ENCODE results near the gene NARS2. TPM values are rescaled to one million over a fixed set of nuclear protein-coding genes. Genes with fewer than 3 reads are reported as not detected.
A peak's percentile ranks its signal among the peaks of the same experiment; 100 is the strongest.

The NARS2 gene
- total RNA-seq, 2 experiments from 2014 or later = 12.8 to 14.5 TPM

GRCh38 chr11:78427615-78428265 is 146.9 kb downstream of the NARS2 start:
- Mint-ChIP-seq H3K36me3 (peaks cover 5% of the 10 kb centered on the region), H3K4me1 (peaks cover 16% of the 10 kb centered on the region), H3K27ac (no peak overlapping the region), H3K4me3 (no peak overlapping the region), H3K9me3 (no peaks in the 10 kb centered on the region), H3K27me3 (no peaks in the 10 kb centered on the region)
- ATAC-seq (ENCODE audit: low read depth) (no peak), DNase-seq (no peak)
- POLR2A ChIA-PET = no interaction called here

DNA sequence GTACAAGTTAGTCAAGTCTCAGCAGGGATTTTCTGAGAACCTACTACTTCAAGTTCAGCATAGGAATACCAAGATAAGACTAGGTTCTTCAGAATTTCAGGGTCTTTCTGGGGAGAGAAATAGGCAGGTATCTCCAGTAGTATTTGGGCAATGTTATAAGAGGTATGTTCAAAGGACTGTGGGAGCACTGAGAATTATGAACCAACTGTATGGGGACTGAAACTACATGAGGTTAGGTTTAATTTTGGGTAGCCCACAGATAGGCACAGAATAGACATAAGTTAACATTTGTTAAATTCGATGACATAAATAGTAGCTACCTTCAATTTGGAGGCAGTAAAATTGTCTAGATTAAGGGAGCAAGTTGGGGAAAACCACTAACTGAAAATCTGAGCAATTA is 147.8 kb downstream of the NARS2 start:
- DNase-seq (no peak), ATAC-seq (ENCODE audit: low read depth) (no peak)
- Mint-ChIP-seq H3K36me3 (peaks cover 5% of the 10 kb centered on the region), H3K4me3 (no peak overlapping the region), H3K27me3 (no peaks in the 10 kb centered on the region), H3K4me1 (peaks cover 16% of the 10 kb centered on the region), H3K9me3 (no peaks in the 10 kb centered on the region), H3K27ac (no peak overlapping the region)
- POLR2A ChIA-PET = interaction anchor here (0.9 kb wide), 1 partner anchor 9 kb away, joined by 3 read pairs; no protein-coding TSS in a partner anchor

- Mint-ChIP-seq H3K27me3 (no peaks in the 10 kb centered on the region), H3K4me1 (peaks cover 23% of the 10 kb centered on the region), H3K27ac (no peak overlapping the region), H3K4me3 (no peak overlapping the region), H3K36me3 (peaks cover 5% of the 10 kb centered on the region), H3K9me3 (no peaks in the 10 kb centered on the region)
- ATAC-seq (ENCODE audit: low read depth) (no peak), DNase-seq (no peak)
- POLR2A ChIA-PET = interaction anchor here (1.2 kb wide), 1 partner anchor 198 kb away, joined by 5 read pairs; no protein-coding TSS in a partner anchor
Observed at GRCh38 chr11:78425399-78426070, 149.1 kb downstream of the NARS2 start.

DNA sequence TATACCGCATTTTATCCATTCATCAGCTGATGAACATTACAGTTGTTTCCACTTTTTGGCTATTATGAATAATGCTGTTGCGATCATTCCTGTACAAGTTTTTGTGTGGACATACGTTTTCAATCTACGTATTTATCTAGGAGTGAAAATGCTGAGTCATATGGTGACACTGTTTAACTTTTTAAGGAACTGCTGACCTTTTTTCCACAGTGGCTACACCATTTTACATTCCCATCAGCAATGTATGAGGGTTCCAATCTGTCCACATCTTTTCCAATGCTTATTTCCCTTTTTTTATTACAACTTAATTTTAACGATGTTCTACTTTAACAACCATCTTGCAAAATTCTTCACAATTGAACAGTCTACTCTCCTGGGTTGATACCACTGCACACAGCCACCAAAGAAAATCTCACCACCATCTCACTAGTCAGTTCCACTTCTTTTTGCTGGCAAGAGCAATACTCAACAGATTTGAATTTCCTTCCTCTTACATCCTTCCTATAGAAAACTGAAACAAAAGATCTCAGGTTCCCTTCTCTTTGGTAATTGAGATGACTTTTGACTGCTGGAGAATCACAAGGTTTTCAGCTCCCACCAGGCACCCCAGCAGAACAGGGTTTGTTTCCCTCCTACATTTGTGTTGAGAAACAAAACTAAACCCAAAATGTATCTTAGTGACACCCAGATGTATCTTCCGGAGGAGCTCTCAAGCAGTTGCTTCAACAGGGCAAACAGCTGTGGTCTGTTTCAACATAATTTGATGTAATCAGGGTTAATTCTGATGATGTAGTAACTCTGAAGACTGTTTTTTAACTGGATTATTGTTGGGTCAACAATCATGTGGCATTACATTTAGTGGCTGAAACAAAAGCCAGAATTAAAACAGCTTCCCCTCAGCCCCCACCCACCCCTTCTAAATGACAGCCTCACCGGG is 150.1 kb downstream of the NARS2 start:
- Mint-ChIP-seq H3K9me3 (no peaks in the 10 kb centered on the region), H3K4me1 (peaks cover 26% of the 10 kb centered on the region), H3K27ac (peak overlapping the region; percentile 82), H3K4me3 (peak overlapping the region; percentile 56), H3K27me3 (peaks cover 6% of the 10 kb centered on the region), H3K36me3 (peaks cover 5% of the 10 kb centered on the region)
- ATAC-seq (ENCODE audit: low read depth) (peak; percentile 27), DNase-seq (no peak)
- POLR2A ChIA-PET = no interaction called here

- no peak for ATAC-seq (ENCODE audit: low read depth)
- peaks cover 35% of the 10 kb centered on the region for H3K4me1 Mint-ChIP-seq
- DNase-seq = no peak
- no peak overlapping the region for H3K27ac Mint-ChIP-seq
- H3K27me3 Mint-ChIP-seq = peaks cover 19% of the 10 kb centered on the region
- POLR2A ChIA-PET = no interaction called here
- H3K4me3 Mint-ChIP-seq = no peak overlapping the region
- peaks cover 3% of the 10 kb centered on the region for H3K36me3 Mint-ChIP-seq
- no peaks in the 10 kb centered on the region for H3K9me3 Mint-ChIP-seq
Observed at GRCh38 chr11:78423241-78423640, 151.4 kb downstream of the NARS2 start.

DNA sequence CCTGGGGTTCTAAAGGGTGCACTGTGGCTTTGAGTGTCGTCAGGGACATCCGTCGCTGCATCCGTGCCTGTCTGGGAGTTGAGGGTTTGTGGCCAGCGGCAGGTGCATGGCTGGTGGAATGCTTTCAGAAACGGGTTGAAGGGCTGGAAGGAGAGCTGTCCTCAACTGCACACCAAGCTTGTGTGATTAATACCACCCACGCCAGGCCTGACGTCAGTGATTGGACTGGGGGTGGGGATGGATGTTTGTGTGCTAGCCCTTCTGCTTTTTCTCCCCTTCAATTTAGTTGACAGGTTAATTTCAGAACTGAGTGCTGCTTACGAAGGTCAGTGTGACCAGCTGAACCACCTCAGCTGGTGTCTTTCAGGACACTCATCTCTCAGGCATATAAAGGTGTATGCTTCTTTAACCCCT is 153.9 kb downstream of the NARS2 start:
- H3K4me3 Mint-ChIP-seq = peak overlapping the region; percentile 21
- ATAC-seq (ENCODE audit: low read depth) (peak; percentile 5), DNase-seq (peak; percentile 43)
- H3K9me3 Mint-ChIP-seq = no peaks in the 10 kb centered on the region
- H3K27ac Mint-ChIP-seq = peak overlapping the region; percentile 15
- peaks cover 3% of the 10 kb centered on the region for H3K36me3 Mint-ChIP-seq
- peaks cover 43% of the 10 kb centered on the region for H3K4me1 Mint-ChIP-seq
- peaks cover 31% of the 10 kb centered on the region for H3K27me3 Mint-ChIP-seq
- POLR2A ChIA-PET = no interaction called here

GRCh38 chr11:78420255-78420764 is 154.4 kb downstream of the NARS2 start:
- Mint-ChIP-seq H3K36me3 (peaks cover 3% of the 10 kb centered on the region), H3K27me3 (peaks cover 34% of the 10 kb centered on the region), H3K4me3 (peak overlapping the region; percentile 21), H3K4me1 (peaks cover 46% of the 10 kb centered on the region), H3K9me3 (no peaks in the 10 kb centered on the region), H3K27ac (no peak overlapping the region)
- POLR2A ChIA-PET = interaction anchor here (0.7 kb wide), 1 partner anchor 551 kb away, joined by 3 read pairs; no protein-coding TSS in a partner anchor
- ATAC-seq (ENCODE audit: low read depth) (no peak), DNase-seq (peak; percentile 47)

- H3K4me1 Mint-ChIP-seq = peaks cover 42% of the 10 kb centered on the region
Observed at GRCh38 chr11:78419327-78419726, 155.3 kb downstream of the NARS2 start.

DNA sequence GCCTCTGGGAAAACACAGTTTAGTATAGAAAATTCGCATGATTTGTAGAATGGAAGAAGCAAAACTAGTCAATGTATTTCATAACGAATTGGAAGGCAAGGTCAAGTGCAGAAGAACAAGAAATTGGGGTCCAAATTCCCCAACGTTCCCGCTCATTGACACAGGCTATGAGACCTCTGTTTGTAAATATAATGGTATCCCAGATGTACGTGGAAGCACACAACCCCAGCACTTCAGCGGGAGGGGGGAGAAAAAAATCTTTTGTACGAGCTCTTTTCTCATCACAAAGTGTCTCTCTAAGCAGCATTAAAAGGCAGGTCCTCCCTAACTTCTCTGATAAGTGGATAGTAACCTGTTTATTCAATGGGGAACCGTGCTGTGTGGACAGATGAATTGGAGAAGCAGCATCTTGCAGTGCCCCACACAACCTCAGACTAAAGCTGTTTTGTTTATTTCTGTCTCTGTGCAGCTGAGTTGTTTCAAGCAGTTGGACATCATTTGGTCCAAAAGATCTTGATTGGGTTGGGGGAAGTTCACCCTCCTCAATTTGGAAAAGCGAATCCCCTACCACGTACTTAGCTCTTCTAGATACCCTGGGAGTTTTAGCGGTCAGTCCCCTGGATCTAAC is 156.0 kb downstream of the NARS2 start:
- Mint-ChIP-seq H3K27ac (peak overlapping the region; percentile 31), H3K36me3 (no peaks in the 10 kb centered on the region), H3K27me3 (peaks cover 39% of the 10 kb centered on the region), H3K4me1 (peaks cover 40% of the 10 kb centered on the region), H3K4me3 (peak overlapping the region; percentile 78), H3K9me3 (no peaks in the 10 kb centered on the region)
- POLR2A ChIA-PET = interaction anchor here (1.0 to 2.6 kb wide), 7 partner anchors 8 to 424 kb away, joined by 3 to 16 read pairs (median 3); partner anchors contain the start of genes INTS4 and NARS2
- DNase-seq = no peak
- no peak for ATAC-seq (ENCODE audit: low read depth)

More at GRCh38 chr11:78419327-78419726, 155.3 kb downstream of the NARS2 start:
- ATAC-seq (ENCODE audit: low read depth) = no peak
- peaks cover 39% of the 10 kb centered on the region for H3K27me3 Mint-ChIP-seq
- no peaks in the 10 kb centered on the region for H3K9me3 Mint-ChIP-seq
- peaks cover 2% of the 10 kb centered on the region for H3K36me3 Mint-ChIP-seq
- DNase-seq = no peak
- no peak overlapping the region for H3K4me3 Mint-ChIP-seq
- POLR2A ChIA-PET = interaction anchor here (2.6 kb wide), 1 partner anchor 155 kb away, joined by 16 read pairs; the partner anchor contains the start of gene NARS2
- H3K27ac Mint-ChIP-seq = no peak overlapping the region

- Mint-ChIP-seq H3K27me3 (peaks cover 39% of the 10 kb centered on the region), H3K27ac (peak overlapping the region; percentile 31), H3K4me1 (peaks cover 40% of the 10 kb centered on the region), H3K36me3 (no peaks in the 10 kb centered on the region), H3K9me3 (no peaks in the 10 kb centered on the region), H3K4me3 (peak overlapping the region; percentile 78)
- DNase-seq (peak; percentile 89), ATAC-seq (ENCODE audit: low read depth) (peak; percentile 73)
- POLR2A ChIA-PET = interaction anchor here (1.0 to 2.6 kb wide), 9 partner anchors 9 to 423 kb away, joined by 3 to 16 read pairs (median 4); partner anchors contain the start of genes ALG8, INTS4 and NARS2
Observed at GRCh38 chr11:78417888-78418583, 156.6 kb downstream of the NARS2 start.

GRCh38 chr11:78417175-78417887 is 157.3 kb downstream of the NARS2 start, which contains the start of gene GAB2:
GAB2 (minus strand) TSS chr11:78417820; CDS start chr11:78417720, 100 bp downstream.
- no peaks in the 10 kb centered on the region for H3K36me3 Mint-ChIP-seq
- DNase-seq = no peak
- H3K4me3 Mint-ChIP-seq = peak within 1 kb of the TSS; percentile 93
- H3K27me3 Mint-ChIP-seq = peaks cover 39% of the 10 kb centered on the region
- no peaks in the 10 kb centered on the region for H3K9me3 Mint-ChIP-seq
- POLR2A ChIA-PET = interaction anchor here (1.0 to 2.6 kb wide), 9 partner anchors 9 to 423 kb away, joined by 3 to 16 read pairs (median 4); partner anchors contain the start of genes ALG8, INTS4 and NARS2
- H3K4me1 Mint-ChIP-seq = peaks cover 40% of the 10 kb centered on the region
- peak; percentile 34 for ATAC-seq (ENCODE audit: low read depth)
- peak within 1 kb of the TSS; percentile 82 for H3K27ac Mint-ChIP-seq
